NK-92 (cell line): ENCODE measurements around the gene HOXA1.

ENCODE experiments used
- DNase-seq: peaks from one replicate; lab custom pipeline; 2025; ENCODE audit not compliant: unreplicated experiment; lab: John Stamatoyannopoulos, UW

Gene HOXA1

GRCh38 chr7:27116962-27117886 lies 21.4 kb upstream of the HOXA1 start:
- DNase-seq = no peak

GRCh38 chr7:27116031-27116961 lies 20.5 kb upstream of the HOXA1 start:
- DNase-seq = no peak

DNA sequence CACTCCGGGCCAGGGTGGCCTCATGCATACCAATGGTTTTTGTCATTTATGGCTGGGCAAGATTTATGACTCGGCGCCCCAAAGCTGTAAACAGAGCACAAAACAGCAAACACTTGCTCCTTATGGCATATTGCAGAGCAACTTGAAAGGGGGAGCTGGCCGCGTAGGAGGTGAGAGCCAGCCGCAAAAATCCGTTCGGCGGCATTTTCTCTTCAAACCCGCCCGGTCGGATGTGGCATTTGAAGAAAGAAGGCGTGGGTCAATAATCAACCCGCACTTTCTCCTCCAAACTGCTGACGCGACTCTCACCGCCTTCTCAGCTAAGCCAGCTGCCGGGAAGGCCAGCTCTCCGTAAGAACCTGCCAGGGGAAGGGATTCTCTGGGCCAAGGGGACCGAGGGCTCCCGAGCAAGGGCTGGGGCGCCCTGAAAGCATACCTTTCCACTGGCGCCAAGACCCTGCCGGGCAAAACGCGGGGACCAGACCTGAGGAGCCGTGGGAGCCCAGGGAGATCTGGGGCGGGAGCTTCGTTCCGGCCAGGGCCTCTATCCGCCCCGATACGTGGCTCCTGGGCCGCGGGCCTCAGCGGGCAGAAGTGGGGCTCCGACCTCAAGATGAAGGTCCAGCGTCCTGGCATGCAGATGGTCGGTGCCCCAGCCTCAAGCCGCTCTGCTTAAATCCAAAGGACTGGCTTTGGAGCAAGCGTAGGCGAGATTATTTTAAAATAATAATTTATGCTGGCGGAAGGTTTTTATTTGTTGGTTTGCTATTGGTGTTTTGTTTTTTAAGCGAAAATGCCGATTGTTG lies 19.6 kb upstream of the HOXA1 start:
- DNase-seq = no peak

DNA sequence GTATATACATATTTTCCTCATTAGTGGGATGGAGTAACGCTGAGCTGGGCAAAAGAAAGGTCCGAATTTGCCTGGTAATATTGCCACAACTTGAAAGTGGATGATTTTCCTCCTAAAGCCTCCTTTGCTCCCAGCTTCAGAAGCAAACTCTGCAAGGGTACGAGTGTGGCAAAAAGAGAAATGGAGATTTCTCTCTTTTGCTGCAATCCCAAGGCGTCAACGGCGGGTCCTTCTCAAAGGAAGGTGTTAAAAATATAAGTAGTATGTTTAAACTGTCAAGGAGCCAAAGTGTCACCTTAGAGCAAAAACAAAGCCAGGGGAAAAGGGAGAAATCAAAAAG lies 19.1 kb upstream of the HOXA1 start:
- DNase-seq = no peak

DNA sequence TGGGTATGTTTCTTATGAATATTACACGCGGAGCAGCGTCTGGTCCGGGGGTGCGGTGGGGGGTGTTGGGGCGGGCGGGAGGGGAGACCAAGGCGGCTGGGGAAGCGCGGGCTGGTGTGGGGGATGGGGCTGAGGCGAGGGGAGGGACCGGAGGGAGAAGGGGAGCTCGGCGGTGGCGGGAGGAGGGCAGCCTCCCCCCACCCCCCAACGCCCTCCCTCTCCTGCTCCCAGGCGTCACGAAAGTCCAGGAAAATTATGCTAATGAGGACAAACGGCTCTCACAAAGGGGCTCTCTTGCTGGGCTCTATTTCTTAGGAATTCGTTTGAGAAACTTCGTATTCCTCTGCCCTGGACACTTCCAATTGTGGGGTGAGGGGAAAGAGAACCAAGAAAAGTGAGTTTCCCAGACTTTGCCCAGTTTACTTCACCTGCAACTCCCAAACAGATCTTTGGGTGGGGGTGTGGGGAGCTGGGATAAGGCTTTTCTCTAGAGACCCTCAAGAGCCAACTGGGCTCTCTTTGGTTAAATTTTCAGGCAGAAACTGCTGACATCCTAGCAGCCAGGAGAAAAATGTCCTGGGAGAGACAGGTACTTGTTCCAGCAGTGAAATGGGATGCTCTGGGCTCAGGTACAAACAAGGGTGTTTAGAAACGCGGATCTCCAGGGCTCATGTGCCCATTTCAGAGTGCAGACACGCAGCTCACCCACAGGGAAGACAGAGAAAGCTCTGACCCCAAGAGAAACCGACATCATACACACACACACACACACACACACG lies 18.4 kb upstream of the HOXA1 start:
- DNase-seq = no peak

- DNase-seq = no peak
These were observed 17.5 kb upstream of the HOXA1 start for GRCh38 chr7:27112955-27113949.

DNA sequence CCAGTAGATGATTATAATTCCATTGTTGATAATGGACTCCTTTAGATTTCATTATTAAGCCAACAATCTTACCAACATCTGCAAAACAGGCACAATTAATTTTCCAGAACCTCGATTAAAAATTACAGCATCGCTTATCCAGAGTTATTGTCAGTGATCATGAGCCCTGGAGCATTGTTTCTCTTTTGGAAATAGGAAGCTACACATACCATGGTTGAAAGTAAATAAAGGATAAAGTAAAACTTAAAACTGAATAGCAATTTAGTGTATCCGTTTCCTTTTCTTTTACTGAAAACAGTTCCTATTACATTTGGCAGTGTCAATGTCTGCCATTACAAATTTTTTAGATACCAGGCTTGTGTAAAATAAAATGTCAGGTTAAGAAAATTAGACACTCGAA lies 16.6 kb upstream of the HOXA1 start:
- no peak for DNase-seq

- no peak for DNase-seq
These were observed 16.0 kb upstream of the HOXA1 start for GRCh38 chr7:27111751-27112277.

GRCh38 chr7:27111042-27111750 lies 15.4 kb upstream of the HOXA1 start:
- no peak for DNase-seq

- DNase-seq = no peak
These were observed 14.6 kb upstream of the HOXA1 start for GRCh38 chr7:27110186-27111031.

DNA sequence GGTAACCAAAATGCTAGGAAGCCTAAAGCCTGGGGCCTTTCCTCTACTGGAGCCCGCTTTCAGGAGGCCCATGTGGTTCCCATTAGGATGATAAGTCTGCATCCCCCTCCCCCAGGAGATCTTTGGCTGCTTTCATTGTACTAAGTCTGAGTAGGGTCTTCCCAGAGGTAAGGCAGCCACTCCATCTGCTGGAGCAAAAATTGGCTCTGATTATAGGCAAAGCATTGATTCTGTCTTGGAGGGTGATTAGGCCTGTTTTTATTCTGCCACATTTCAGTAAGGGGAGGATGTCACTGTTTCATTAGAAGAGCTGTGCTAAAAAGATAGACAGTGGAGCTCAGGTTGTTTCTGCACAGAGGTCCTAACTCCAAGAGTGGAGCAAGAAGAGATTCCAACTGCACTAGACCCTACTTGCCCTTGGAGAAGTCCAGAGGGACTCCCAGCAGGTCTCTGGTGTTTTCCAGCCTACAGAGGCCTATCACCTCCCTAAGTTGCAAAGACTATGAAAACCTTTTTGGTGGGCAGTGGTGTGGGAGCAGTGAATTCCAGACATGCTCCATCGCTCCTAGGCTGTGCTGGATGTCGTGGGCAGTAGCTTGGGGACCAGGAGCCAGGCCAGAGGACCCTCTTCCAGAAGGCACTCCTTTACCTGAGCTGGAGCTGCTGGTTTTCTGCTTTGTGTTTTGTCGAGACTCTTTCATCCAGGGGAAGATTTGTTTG lies 13.8 kb upstream of the HOXA1 start:
- DNase-seq = no peak

DNA sequence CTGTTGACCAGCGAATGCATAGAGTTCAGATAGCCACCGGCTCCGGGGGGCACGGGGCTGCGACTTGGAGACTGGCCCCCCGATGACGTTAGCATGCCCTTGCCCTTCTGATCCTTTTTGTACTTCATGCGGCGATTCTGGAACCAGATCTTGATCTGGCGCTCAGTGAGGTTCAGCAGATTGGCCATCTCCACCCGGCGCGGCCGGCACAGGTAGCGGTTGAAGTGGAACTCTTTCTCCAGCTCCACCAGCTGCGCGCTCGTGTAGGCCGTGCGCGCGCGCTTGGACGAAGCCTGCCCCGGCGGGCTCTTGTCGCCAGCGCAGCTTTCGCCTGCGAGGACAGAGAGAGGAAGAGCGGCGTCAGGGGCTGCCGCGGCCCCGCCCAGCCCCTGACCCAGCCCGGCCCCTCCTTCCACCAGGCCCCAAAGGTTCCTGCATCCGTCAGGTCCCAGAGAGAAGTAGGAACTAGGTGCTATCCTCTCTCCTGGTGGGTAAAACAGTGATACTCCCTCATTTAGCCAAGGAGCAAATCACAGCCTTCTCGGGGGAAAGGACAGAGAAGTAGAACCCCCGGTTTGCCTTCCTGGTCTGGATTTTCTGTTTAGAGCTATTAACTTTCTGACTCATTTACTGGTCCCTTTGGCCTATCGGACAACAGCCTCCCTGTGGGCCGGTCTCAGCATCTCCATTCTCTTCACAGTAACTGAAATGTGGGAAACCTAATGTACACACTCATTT lies 12.8 kb upstream of the HOXA1 start:
- no peak for DNase-seq

GRCh38 chr7:27107391-27108381 lies 11.9 kb upstream of the HOXA1 start:
- no peak for DNase-seq

DNA sequence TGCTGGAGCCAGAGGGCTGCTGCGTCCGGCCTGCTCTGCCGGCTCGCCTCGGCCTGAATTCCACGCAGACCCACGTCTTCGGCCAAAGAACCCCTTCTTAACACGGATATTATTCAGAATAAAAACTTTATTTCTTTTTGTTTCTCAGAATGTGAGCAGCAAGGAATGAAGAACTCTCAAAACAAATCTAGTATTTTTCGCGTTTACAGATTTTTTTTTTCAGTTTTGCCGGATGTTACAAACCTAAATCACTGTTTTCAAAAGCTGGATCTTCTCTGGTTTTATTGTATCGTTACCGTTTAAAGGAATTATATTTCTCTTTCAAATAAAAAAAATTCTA lies 11.1 kb upstream of the HOXA1 start:
- no peak for DNase-seq
